ENCODE data around the gene CUL2. TPM values are rescaled to one million over a fixed set of nuclear protein-coding genes. Genes with fewer than 3 reads are reported as not detected.
"Not testable (repeated sequence)": the region's sequence is repeated elsewhere in the genome, so short reads cannot be mapped to it uniquely, and the experiment has no call there.

CUL2 gene
- total and polyA plus RNA-seq, 3 experiments from 2014 or later: 19.3 to 59.4 (median 56.8) TPM

- peaks cover 0 to 1% of the 10 kb centered on the region in 2 donors for H3K27me3 Mint-ChIP-seq
- Histone ChIP-seq H3K36me3 (ENCODE audit: insufficient read depth, low read length) (no peaks in the 10 kb centered on the region), H3K4me3 (ENCODE audit: low read length) (no peak overlapping the region), H3K27me3 (ENCODE audit: insufficient read depth, low read length, poor library complexity, severe bottlenecking) (no peaks in the 10 kb centered on the region), H3K4me1 (ENCODE audit: insufficient read depth, low read length) (peaks cover 4% of the 10 kb centered on the region), H3K9me3 (ENCODE audit: low read length) (no peaks in the 10 kb centered on the region), H3K27ac (ENCODE audit: low read depth, low read length) (no peak overlapping the region)
- H3K27ac Mint-ChIP-seq: no peak overlapping the region
- ChIA-PET CTCF (interaction anchor here (1.6 to 2.0 kb wide), 2 partner anchors 202 to 224 kb away, joined by 6 read pairs; no protein-coding TSS in a partner anchor), POLR2A (no interaction called here)
- no peak for DNase-seq
- no peak overlapping the region for H3K4me3 Mint-ChIP-seq
- no peaks in the 10 kb centered on the region for H3K9me3 Mint-ChIP-seq
- H3K36me3 Mint-ChIP-seq: peaks cover 0 to 5% (median 0%) of the 10 kb centered on the region in 3 donors
- peaks cover 9 to 12% (median 9%) of the 10 kb centered on the region in 3 donors for H3K4me1 Mint-ChIP-seq
Measured at GRCh38 chr10:34993782-34994181, 96.4 kb downstream of the CUL2 start.

- H3K4me1 Mint-ChIP-seq: peaks cover 9 to 12% (median 9%) of the 10 kb centered on the region in 3 donors
- POLR2A ChIA-PET; CTCF ChIA-PET; DNase-seq; H3K36me3 Mint-ChIP-seq; H3K27ac ChIP-seq (ENCODE audit: low read depth, low read length); H3K4me3 ChIP-seq (ENCODE audit: low read length); H3K27ac Mint-ChIP-seq; H3K4me1 ChIP-seq (ENCODE audit: insufficient read depth, low read length); H3K9me3 ChIP-seq (ENCODE audit: low read length); H3K27me3 Mint-ChIP-seq; H3K4me3 Mint-ChIP-seq; H3K27me3 ChIP-seq (ENCODE audit: insufficient read depth, low read length, poor library complexity, severe bottlenecking); H3K9me3 Mint-ChIP-seq; H3K36me3 ChIP-seq (ENCODE audit: insufficient read depth, low read length): not testable (repeated sequence)
Measured at GRCh38 chr10:34991117-34991516, 99.0 kb downstream of the CUL2 start.

DNA sequence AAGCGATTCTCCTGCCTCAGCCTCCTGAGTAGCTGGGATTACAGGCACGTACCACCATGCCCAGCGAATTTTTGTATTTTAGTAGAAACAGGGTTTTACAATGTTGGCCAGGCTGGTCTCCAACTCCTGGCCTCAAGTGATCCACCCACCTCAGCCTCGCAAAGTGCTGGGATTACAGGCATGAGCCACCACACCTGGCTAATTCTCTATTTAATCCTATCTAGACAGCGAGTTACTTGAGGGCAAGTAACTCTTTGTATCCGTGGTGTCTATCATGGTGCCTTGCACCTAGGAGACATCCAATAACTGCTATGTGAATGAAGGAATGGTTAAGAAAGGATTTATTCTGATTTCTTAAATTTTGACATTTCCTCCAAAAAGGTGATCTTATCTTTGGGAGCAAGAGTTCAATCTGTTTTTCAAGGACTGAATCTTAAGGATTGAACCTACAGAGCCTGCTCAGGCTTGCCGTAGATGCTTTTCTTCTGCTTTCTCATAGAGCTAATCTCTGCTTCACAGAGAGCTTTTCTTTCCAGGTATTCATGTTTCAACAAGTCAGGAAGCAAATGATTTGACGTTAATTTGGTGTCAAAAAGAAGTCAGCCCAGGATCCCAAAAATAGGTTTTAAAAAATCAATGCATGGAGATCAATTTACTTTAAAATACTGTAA, 101.6 kb downstream of the CUL2 start:
- ChIA-PET POLR2A (no interaction called here), CTCF (no interaction called here)
- H3K27ac ChIP-seq (ENCODE audit: low read depth, low read length): no peak overlapping the region
- DNase-seq: no peak
- peaks cover 0 to 4% of the 10 kb centered on the region in 2 donors for H3K27me3 Mint-ChIP-seq
- no peaks in the 10 kb centered on the region for H3K4me1 ChIP-seq (ENCODE audit: insufficient read depth, low read length)
- H3K9me3 ChIP-seq (ENCODE audit: low read length): no peaks in the 10 kb centered on the region
- no peak overlapping the region for H3K4me3 Mint-ChIP-seq
- no peaks in the 10 kb centered on the region for H3K36me3 ChIP-seq (ENCODE audit: insufficient read depth, low read length)
- H3K4me3 ChIP-seq (ENCODE audit: low read length): no peak overlapping the region
- H3K4me1 Mint-ChIP-seq: no peaks in the 10 kb centered on the region
- peaks cover 14 to 23% (median 19%) of the 10 kb centered on the region in 5 donors for H3K9me3 Mint-ChIP-seq
- peaks cover 0 to 10% (median 1%) of the 10 kb centered on the region in 3 donors for H3K36me3 Mint-ChIP-seq
- H3K27me3 ChIP-seq (ENCODE audit: insufficient read depth, low read length, poor library complexity, severe bottlenecking): no peaks in the 10 kb centered on the region
- no peak overlapping the region for H3K27ac Mint-ChIP-seq

- Mint-ChIP-seq H3K27me3 (peaks cover 3 to 4% of the 10 kb centered on the region in 2 donors), H3K4me3 (no peak overlapping the region), H3K36me3 (peaks cover 0 to 10% (median 1%) of the 10 kb centered on the region in 3 donors), H3K4me1 (no peaks in the 10 kb centered on the region), H3K27ac (no peak overlapping the region), H3K9me3 (peaks cover 14 to 26% (median 21%) of the 10 kb centered on the region in 5 donors)
- Histone ChIP-seq H3K27ac (ENCODE audit: low read depth, low read length) (no peak overlapping the region), H3K4me1 (ENCODE audit: insufficient read depth, low read length) (no peaks in the 10 kb centered on the region), H3K27me3 (ENCODE audit: insufficient read depth, low read length, poor library complexity, severe bottlenecking) (no peaks in the 10 kb centered on the region), H3K36me3 (ENCODE audit: insufficient read depth, low read length) (no peaks in the 10 kb centered on the region), H3K9me3 (ENCODE audit: low read length) (no peaks in the 10 kb centered on the region), H3K4me3 (ENCODE audit: low read length) (no peak overlapping the region)
- ChIA-PET POLR2A (no interaction called here), CTCF (interaction anchor here (2.2 kb wide), 1 partner anchor 9 kb away, joined by 5 read pairs; no protein-coding TSS in a partner anchor)
- DNase-seq: no peak
Measured at GRCh38 chr10:34985823-34986222, 104.3 kb downstream of the CUL2 start.

DNA sequence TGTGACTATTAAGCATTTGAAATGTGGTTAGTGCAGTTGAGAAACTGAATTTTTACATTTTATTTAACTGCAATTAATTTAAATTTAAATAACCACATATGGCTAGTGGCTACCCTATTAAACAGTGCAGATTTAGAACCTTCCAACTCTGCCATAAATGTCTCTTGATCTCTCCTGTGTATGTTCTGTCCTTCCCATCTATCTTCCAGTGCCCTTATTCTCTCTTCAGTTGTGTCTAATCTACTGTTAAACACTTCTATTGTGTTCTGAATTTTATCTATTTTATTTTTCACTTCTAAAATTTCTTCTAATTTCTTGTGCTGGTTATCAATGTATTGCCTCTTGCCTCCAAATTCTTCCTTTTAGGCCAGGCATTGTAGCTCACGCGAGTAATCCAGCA, 105.0 kb downstream of the CUL2 start:
- no peak for DNase-seq
- no peak overlapping the region for H3K4me3 ChIP-seq (ENCODE audit: low read length)
- Mint-ChIP-seq H3K36me3 (peaks cover 0 to 10% (median 1%) of the 10 kb centered on the region in 3 donors), H3K9me3 (peaks cover 14 to 26% (median 21%) of the 10 kb centered on the region in 5 donors), H3K27ac (no peak overlapping the region), H3K27me3 (peaks cover 3 to 4% of the 10 kb centered on the region in 2 donors), H3K4me3 (no peak overlapping the region), H3K4me1 (no peaks in the 10 kb centered on the region)
- H3K9me3 ChIP-seq (ENCODE audit: low read length): no peaks in the 10 kb centered on the region
- no peaks in the 10 kb centered on the region for H3K27me3 ChIP-seq (ENCODE audit: insufficient read depth, low read length, poor library complexity, severe bottlenecking)
- H3K4me1 ChIP-seq (ENCODE audit: insufficient read depth, low read length): no peaks in the 10 kb centered on the region
- ChIA-PET CTCF (interaction anchor here (2.2 kb wide), 1 partner anchor 10 kb away, joined by 5 read pairs; no protein-coding TSS in a partner anchor), POLR2A (no interaction called here)
- H3K27ac ChIP-seq (ENCODE audit: low read depth, low read length): no peak overlapping the region
- no peaks in the 10 kb centered on the region for H3K36me3 ChIP-seq (ENCODE audit: insufficient read depth, low read length)

DNA sequence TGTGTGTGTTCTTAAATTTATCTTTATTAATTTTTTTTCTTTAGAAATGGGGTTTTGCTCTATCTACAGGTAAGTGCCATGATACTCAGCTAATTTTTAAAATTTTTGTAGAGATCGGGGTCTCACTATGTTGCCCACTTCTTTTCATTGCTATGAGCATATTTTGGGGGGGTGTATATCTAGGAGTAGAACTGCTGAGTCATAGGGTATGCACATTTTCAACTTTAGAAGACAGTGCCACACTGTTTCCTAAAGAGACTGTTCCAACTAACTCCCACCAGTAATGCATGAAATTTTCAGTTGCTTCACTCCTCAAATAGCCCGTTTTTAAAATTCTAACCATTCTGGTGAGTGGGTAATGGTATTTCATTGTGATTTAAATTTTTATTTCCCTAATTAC, 108.3 kb downstream of the CUL2 start:
- ChIA-PET CTCF (no interaction called here), POLR2A (no interaction called here)
- H3K4me1 Mint-ChIP-seq: no peaks in the 10 kb centered on the region
- Histone ChIP-seq H3K36me3 (ENCODE audit: insufficient read depth, low read length) (no peaks in the 10 kb centered on the region), H3K4me3 (ENCODE audit: low read length) (no peak overlapping the region), H3K27ac (ENCODE audit: low read depth, low read length) (no peak overlapping the region), H3K9me3 (ENCODE audit: low read length) (no peaks in the 10 kb centered on the region), H3K27me3 (ENCODE audit: insufficient read depth, low read length, poor library complexity, severe bottlenecking) (no peaks in the 10 kb centered on the region), H3K4me1 (ENCODE audit: insufficient read depth, low read length) (no peaks in the 10 kb centered on the region)
- no peak overlapping the region for H3K27ac Mint-ChIP-seq
- H3K9me3 Mint-ChIP-seq: peaks cover 9 to 29% (median 20%) of the 10 kb centered on the region in 5 donors
- H3K36me3 Mint-ChIP-seq: peaks cover 0 to 5% (median 1%) of the 10 kb centered on the region in 3 donors
- peaks cover 4% of the 10 kb centered on the region in 2 donors for H3K27me3 Mint-ChIP-seq
- DNase-seq: no peak
- no peak overlapping the region for H3K4me3 Mint-ChIP-seq

DNA sequence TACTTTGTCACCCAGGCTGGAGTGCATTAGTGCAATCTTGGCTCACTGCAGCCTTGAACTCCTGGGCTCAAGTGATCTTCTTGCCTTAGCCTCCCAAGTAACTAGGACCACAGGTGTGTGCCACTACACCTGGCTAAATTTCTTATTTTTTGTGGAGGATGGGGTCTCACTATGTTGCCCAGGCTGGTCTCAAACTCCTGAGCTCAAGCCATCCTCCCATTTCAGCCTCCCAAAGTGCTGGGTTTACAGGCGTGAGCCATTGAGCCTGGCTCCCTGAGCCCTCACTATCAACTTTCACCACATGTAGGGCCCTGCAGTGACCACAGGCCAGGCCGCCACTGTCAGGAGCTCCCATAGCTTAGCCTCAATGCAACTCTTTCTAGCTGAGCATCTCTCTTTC, 110.2 kb downstream of the CUL2 start:
- H3K9me3 Mint-ChIP-seq: peaks cover 8 to 21% (median 15%) of the 10 kb centered on the region in 5 donors
- POLR2A ChIA-PET: no interaction called here

DNA sequence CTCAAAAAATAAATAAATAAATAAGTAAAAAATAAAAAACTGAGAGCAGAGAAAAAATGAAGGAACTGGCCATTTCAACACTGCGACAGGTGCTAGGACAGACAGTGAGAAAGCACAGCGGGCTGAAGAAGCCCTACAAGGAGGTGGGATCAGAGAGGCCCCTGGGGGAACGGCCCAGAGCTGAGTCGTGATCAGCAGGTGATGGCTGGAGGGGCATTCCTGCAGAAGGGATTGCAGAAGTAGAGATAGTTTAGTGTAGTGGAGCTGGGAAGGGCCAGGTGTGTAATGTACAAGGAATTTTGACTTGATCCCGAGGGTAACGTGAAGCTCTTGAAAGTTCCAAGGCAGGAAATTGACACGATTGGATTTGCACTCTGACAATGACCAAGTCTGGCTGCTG, 112.1 kb downstream of the CUL2 start:
- Mint-ChIP-seq H3K4me3 (no peak overlapping the region), H3K27me3 (peaks cover 0 to 6% of the 10 kb centered on the region in 2 donors), H3K4me1 (no peaks in the 10 kb centered on the region), H3K9me3 (peaks cover 4 to 17% (median 13%) of the 10 kb centered on the region in 5 donors), H3K36me3 (no peaks in the 10 kb centered on the region), H3K27ac (no peak overlapping the region)
- Histone ChIP-seq H3K4me1 (ENCODE audit: insufficient read depth, low read length) (no peaks in the 10 kb centered on the region), H3K27me3 (ENCODE audit: insufficient read depth, low read length, poor library complexity, severe bottlenecking) (no peaks in the 10 kb centered on the region), H3K36me3 (ENCODE audit: insufficient read depth, low read length) (no peaks in the 10 kb centered on the region), H3K9me3 (ENCODE audit: low read length) (no peaks in the 10 kb centered on the region), H3K27ac (ENCODE audit: low read depth, low read length) (no peak overlapping the region), H3K4me3 (ENCODE audit: low read length) (no peak overlapping the region)
- CTCF ChIA-PET: no interaction called here
- POLR2A ChIA-PET: no interaction called here
- DNase-seq: no peak

More for the DNA sequence above, 110.2 kb downstream of the CUL2 start:
- H3K4me1 ChIP-seq (ENCODE audit: insufficient read depth, low read length): no peaks in the 10 kb centered on the region
- H3K27me3 ChIP-seq (ENCODE audit: insufficient read depth, low read length, poor library complexity, severe bottlenecking): no peaks in the 10 kb centered on the region
- no peaks in the 10 kb centered on the region for H3K36me3 ChIP-seq (ENCODE audit: insufficient read depth, low read length)
- CTCF ChIA-PET: no interaction called here
- no peak for DNase-seq
- Mint-ChIP-seq H3K4me3 (no peak overlapping the region), H3K4me1 (no peaks in the 10 kb centered on the region), H3K27me3 (peaks cover 0 to 4% of the 10 kb centered on the region in 2 donors), H3K36me3 (peaks cover 0 to 1% (median 0%) of the 10 kb centered on the region in 3 donors), H3K27ac (no peak overlapping the region)
- H3K4me3 ChIP-seq (ENCODE audit: low read length): no peak overlapping the region
- H3K9me3 ChIP-seq (ENCODE audit: low read length): no peaks in the 10 kb centered on the region
- no peak overlapping the region for H3K27ac ChIP-seq (ENCODE audit: low read depth, low read length)
